ENCODE data around the gene KIF1B.
"Not testable (repeated sequence)": the region's sequence is repeated elsewhere in the genome, so short reads cannot be mapped to it uniquely, and the experiment has no call there.

Gene KIF1B

DNA sequence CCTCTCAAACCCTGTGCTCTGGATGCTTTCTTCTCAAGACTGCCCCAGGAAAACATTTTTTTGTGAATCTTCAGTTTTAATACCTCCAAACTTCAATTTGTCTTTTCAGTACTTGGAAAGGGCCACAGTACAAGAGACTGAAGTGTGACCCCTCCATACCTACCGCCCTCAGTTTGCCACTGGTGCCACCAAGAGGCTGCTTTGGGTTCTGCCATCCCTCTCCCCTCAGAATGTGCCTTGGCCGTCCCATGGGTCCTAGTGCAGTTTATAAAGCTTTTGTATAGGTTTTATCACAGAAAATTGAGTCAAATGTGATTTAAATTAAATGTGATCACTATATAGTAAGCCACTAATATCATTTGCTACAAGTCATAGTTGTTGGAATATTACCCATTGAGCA, 127.7 kb downstream of the KIF1B start:
- DNase-seq (ENCODE audit: low read depth): peak; percentile 12

DNA sequence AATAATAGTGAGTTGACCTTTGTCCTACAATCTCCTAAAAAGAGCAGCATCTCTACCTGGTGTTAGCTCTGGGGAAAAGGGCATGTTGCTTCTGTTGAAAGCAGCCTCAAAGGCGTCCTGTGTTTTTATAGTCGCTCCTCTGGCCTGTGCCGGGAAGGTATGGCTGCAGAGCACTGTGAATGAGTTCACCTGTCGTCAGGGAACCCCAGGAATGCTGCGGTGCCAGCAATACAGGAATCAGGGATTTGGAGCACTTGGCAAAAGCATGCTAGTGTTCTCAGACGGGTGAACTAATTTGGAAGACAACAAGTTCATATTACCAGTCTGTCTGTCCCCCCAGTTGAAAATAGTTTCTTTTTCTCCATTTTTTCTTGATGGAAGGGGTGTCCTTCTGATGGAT, 128.2 kb downstream of the KIF1B start:
- DNase-seq (ENCODE audit: low read depth): no peak

DNA sequence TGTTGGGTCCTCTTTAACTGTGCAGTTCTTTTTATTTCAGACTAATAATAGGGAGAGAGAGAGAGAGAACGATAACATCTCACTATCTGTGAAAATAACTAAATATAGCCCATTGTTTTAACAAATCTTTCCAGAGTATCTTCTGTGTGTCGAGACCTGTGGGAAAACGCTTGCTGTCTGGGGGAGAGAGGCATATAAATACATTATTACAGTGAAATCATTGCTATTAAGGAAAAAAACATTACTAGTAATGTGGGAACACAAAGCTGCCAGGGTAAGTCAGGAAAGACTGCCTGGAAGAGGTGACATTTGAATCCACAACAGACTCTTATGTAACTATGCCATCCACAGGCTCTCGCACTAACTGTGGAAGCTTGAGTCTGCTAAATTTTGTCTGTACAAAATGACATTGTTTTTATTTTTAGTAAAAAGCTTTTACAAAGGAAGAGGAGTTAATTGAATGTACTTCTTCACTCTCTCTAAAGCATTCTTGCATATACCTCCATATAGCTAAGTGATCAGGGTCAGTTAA, 128.7 kb downstream of the KIF1B start:
- DNase-seq (ENCODE audit: low read depth): no peak

DNA sequence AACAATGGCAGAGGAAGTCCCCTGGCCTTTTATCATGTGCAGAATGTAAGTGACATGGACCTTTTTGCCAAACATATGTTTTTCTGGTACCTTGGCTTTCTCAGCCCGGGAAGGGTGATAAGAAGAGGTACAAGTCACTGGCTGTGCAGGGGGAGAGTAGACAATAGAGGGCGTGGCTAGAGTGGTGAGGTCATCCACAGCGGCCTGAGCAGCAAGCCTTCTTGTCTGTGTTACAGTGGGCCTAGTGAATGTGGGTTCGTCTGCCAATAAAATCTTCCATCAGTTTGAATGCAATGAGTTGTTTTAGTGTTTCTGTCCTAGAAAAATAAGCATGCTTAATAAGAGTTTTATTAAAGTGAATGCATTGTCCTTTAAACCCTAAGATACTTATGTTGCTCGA, 129.4 kb downstream of the KIF1B start:
- no peak for DNase-seq (ENCODE audit: low read depth)

DNA sequence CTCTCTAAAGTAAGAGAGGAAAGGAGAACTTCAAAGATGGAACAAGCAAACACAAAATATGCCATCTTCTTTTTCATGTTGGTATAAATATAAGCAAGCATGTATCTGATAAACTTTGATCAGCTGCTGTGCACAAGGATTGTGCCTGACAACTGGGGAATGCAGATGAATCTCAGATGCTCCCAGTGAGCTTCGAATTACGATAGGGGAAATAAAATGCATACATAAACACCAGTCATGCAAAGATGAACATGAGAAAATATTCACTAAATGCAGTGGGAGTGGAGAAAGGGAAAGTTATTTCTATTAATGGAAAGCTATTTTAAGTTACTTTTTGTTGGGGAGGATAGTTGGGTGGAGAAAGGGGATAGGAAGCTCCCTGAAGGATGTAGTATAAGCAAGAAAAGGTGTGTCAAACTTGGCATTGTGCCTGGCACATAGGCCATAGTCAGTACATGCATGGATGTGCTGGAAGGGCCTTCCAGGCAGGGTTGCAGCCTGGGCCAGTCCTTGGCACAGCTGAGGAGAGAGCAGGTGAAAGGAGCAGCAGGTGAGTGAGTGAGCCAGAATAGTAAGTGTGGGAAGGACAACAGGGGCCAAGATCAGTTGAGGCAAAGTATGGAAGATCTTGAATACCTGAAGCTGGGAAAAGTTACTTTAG, 130.7 kb downstream of the KIF1B start:
- DNase-seq (ENCODE audit: low read depth): no peak

DNA sequence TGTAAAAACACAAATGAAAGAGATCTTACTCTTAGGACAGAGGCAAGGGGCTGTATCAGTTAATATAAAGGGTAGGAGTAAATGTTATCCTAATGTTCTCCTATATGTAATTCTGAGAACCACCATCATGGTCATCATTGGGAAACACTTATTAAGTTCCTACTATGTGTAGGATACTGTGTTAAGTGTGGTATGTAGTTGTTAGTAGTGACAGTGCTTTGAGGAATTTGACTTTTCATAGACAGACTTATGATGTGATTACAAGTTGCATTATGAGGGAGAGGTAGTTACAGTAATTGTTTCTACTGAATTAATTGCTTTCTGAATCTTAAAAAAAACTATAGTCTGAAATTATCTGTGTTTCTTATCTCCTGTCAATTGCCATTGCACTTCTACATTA, 136.7 kb downstream of the KIF1B start:
- DNase-seq (ENCODE audit: low read depth): no peak

DNA sequence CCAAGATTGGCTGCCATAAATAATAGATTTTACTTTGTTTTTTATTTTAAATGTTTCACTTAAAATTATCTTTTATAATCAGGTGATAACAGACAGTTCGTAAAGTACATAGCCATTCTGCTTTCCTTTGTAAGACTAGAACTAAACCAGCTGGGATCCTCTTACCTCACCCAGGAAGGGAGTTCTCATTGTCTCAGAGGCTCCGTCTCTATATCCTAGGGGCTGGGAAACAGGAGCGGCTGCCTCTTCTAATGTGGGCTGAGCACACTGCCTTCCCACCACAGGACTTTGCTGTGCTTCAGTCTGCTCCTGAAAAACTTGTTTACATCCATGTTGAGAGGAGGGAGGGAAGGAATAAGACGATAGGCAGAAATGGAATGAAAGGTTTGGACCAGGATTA, 142.9 kb downstream of the KIF1B start:
- no peak for DNase-seq (ENCODE audit: low read depth)

DNA sequence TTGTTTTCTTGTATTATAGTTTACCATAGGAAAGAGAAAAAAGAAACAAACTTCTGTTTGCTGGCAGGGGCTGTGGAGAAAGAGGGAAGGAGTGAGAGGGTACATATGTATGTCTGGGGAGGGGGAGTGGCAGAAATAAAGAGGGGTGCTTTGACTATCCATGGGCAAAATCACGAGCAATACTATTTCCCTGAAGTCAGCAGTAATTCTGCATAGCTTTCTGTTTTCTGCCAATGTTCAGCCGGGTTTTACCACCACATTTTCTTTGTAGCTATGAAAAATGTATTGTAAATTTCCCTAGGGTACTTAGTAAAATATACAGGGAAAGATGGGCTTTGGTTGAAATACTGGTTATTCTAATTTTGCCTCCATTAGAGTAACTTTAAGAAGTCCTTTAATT, 143.3 kb downstream of the KIF1B start:
- DNase-seq (ENCODE audit: low read depth): no peak

DNA sequence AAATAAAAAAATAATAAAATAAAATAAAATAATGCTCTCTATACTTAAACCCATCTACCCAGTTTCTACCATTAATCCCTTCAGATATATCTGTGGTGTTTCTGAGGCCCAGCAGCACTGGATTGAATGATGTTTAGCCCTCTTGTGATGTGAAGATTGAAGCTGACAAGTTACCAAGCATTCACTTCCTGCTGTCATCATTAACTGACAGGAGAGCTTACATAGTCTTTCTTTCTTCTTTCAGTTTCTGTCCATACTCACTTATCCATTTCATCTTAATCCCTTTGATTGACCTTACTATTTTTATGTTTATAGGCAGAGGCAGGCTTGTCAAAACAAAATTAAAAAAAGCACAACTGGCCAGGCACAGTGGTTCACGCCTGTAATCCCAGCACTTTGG, 149.7 kb downstream of the KIF1B start:
- no peak for DNase-seq (ENCODE audit: low read depth)

DNA sequence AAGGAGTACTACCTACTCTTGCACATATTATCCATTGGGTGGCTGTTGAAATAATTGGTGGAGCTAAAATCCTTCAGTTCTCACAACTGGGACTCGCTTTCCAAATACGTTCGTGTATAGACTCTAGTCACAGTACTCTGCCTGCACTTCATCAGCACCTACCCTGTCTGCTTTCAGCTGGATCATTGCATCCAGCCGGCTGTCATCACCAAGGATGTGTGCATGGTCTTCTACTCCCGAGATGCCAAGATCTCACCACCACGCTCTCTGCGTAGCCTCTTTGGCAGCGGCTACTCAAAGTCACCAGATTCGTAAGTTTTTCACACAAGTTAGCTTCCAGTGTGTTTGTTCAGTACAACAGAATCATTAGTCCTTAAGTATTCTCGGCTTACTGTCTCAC, 151.1 kb downstream of the KIF1B start:
- no peak for DNase-seq (ENCODE audit: low read depth)

DNA sequence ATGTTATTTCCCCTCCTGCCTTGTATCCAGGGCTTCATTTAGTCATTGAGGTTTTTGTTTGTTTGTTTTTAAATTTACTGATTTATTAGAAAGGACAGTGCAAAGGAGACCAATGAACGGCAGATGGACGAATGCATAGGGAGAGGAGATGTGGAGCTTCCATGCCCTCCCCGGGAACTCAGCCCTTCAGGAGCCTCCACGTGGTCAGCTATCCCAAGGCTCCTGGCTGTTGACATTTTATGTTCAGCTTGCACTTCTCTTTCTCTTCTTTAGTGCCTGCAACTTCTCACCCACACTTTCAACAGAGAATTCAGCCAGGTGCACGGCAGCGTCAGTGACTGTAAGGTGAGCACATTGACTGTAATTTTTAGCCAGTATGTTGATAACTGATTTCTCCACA, 157.8 kb downstream of the KIF1B start:
- DNase-seq (ENCODE audit: low read depth): no peak

DNA sequence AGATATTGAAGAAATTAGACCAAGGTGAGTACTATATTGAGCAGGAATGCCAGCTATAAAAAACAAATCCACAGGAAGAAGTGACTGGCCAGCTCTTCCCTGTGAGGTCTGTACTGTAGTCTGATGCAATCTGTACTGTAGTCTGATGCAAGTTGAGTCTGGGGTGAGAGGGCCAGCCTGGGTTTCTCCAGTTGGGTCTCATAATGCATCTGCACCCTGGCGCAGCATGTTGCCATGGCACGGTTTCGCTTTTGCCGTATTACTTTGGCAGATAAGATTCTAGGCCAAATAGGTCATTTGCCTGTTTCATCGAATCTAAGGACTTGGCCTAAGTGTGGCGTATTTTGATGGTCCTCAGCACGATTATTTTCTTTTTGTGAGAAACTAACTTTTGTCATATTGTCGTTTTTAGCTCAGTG, 164.1 kb downstream of the KIF1B start:
- no peak for DNase-seq (ENCODE audit: low read depth)

DNA sequence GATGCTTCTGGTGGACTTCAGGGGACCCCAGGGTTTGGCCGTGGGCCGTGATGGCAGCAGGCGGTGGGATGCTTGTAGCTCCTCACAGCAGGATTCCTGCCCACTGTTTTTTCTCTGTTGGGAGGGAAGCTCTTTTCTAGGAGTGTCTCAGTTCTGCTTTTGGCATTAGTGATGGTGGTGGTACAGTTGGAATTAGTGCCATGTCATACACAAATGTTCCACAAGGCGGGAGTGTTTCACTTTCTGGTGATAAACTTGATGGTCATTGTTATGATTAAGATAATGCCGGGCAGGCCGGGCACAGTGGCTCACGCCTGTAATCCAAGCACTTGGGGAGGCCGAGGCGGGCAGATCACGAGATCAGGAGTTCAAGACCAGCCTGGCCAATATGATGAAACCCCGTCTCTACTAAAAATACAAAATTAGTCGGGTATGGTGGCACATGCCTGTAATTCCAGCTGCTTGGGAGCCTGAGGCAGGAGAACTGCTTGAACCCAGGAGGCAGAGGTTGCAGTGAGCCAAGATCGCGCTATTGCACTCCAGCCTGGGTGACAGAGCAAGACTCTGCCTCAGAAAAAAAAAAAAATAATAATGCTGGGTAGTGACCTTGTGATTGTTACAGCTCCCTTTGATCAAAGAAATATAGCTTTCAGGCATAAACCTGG, 167.1 kb downstream of the KIF1B start:
- not testable (repeated sequence) for DNase-seq (ENCODE audit: low read depth)

DNA sequence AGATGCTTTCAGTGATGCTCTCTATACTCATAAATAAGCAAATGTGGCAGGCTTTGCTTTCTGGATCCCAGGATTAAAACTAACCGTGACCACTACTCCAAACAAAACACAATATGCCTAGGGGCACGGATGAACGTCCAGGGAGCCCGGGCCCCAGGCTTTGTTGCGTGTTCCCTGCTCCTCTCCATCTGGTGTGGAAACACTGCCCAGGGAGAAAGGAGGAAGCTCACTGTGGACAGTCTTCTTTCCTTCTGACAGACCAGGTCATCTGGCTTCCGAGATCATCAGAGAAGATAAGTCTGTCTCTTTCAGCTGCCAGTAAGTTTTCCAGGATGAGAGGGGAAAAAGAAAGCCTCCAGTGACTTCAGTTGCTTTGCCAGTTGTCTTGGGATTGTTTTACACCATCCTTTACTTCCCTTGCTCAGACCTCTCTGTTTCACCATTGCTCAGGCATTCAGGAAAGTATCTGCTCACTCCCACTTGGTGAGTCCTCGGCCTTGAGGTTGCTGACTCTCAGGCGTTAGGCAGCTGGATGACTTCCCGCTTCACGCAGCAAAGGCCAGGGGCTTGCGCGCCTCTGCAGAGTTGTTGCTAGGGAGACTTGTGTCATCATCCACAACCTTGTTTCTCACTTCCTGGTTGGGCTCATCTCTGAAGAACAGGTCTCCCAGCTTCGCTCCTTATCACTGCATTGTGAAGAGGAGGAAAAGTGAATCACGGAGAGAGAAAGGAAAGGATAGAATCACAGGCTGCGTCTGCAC, 167.9 kb downstream of the KIF1B start:
- no peak for DNase-seq (ENCODE audit: low read depth)

DNA sequence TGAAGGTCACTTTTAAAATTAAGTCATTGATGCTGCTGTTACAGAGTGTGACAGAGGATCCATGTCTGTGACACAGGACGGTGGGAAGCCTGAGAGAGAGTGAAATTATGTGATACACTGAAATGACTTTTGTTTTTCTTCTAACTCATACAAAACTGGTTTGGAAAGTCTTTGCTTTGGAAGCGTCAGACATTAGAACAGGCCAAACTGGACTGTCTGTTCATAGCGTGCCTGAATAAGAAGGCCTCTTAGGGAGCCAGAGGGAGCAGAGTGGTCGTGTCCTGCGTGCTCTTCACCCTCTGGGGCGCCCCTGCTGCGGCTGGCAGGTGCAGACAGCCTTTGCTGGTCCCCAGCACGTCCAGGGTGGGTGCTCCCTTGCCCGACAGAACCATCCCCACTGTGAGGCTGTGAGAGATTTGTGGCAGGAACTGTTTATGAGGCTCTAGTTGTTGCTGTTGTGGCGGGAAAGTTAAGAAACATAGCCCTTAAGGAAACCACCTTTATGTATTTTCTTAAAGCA, 168.8 kb downstream of the KIF1B start:
- no peak for DNase-seq (ENCODE audit: low read depth)

DNA sequence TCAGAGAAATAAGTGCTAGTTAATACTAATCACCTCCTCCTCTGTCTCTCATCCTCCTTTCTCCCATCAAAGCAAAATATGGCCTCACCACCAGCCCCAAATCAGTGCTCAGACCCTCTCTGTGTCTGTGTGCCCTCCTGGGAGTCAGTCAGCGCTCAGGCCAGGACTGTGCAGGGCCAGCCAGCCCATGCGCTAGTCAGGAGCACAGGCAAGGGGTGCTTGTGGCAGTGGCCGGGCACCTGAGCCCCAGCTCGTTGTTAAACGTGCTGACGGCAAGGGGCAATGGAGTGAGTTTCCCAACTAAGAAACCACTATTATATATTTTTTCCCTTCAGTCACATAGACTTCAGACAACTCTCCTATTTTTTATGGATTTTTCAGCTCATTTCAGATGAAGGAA, 169.3 kb downstream of the KIF1B start:
- no peak for DNase-seq (ENCODE audit: low read depth)

DNA sequence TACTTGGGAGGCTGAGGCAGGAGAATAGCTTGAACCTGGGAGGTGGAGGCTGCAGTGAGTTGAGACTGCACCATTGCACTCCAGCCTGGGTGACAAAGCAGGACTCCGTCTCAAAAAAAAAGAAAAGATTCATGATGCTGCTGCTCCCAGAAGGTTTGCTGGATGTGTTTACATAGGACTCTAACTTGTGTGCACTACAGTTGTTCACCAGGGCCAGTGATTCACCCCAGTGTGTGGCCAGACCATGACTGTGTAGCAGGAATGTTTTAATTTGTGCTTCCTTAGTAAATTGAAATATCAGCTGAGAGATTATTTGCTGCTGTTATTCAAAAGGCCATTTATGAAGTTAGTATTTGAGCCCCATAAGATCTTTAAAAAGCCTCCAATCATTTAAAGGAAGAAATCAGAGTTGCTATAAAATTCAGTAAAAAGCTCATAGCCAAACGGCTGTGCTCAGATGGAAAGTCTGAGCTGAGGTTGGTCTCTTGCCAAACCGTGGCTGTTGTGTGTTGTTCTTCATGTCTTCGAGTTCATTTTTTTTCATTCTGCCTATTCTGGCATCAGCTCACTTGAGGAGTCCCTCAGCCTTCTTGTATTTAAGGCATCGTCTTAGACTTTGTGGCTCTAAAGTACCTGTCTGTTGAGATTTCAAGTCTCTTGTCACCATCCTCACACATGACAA, 170.4 kb downstream of the KIF1B start:
- DNase-seq (ENCODE audit: low read depth): no peak

DNA sequence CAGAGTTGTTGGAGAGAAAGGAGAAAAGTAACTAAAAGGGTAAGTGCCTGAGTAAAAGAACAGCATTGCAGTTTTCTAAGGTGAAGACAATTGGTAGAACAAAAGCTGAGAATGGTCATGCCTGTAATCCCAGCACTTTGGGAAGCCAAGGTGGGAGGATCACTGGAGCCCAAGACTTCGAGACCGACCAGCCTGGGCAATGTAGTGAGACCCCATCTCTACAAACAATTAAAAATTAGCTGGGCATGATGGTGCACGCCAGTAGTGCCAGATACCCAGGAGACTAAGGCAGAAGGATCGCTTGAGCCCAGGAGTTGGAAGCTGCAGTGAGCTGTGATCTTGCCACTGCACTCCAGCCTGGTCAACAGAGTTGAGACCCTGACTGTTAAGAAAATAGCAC, 173.3 kb downstream of the KIF1B start:
- no peak for DNase-seq (ENCODE audit: low read depth)

DNA sequence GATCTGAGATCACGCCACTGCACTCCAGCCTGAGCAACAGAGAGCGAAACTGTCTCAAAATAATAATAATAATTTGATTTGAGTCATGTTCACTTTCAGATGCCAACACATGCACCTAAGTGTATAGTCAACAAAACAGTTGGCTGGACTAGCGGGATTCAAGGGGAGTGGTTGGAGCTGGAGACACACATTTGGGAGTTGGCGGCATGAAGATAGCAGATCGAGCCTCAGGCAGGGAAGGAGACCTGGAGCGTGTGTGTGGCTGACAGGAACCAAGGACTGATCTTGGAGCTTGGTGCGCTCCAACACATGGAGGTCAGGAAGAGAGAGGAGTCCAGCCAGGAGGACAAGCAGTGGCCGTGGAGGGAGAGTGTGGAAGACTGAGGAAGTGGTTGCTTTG, 173.8 kb downstream of the KIF1B start:
- no peak for DNase-seq (ENCODE audit: low read depth)

DNA sequence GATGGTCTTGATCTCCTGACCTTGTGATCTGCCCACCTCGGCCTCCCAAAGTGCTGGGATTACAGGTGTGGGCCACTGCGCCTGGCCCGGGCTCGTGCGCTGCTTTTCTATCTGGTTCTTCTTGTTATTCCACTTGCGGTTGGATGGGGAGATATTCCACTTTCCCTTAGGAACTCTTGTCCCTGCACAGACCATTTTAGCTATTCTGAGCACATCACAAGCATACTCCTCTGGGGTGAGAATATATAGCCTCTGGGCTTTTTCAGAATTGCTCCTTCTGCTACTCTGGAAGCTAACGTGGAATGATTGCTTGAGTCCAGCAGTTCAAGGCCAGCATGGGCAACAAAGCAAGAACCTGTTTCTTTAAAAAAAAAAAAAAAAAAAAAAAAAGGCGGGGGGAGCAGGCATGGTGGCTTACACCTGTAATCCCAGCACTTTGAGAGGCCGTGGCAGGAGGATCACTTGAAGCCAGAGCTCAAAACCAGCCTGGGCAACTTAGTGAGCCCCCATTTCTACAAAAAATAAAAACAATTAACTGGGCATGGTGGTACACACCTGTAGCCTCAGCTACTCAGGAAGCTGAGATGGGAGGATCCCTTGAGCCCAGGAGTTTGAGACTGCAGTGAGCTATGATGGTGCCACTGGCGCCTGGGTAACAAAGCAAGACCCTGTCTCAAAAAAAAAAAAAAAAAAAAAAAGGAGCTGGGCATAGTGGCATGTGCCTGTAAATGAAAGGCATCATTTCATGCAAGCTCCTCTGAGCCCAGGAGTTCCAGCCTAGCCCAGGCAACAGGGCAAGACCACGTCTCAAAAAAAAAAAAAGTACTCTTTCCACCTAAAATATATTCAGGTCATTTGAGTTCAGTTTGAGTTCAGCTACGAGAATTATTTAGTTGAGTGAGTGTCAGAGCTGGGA, 176.6 kb downstream of the KIF1B start:
- DNase-seq (ENCODE audit: low read depth): no peak

DNA sequence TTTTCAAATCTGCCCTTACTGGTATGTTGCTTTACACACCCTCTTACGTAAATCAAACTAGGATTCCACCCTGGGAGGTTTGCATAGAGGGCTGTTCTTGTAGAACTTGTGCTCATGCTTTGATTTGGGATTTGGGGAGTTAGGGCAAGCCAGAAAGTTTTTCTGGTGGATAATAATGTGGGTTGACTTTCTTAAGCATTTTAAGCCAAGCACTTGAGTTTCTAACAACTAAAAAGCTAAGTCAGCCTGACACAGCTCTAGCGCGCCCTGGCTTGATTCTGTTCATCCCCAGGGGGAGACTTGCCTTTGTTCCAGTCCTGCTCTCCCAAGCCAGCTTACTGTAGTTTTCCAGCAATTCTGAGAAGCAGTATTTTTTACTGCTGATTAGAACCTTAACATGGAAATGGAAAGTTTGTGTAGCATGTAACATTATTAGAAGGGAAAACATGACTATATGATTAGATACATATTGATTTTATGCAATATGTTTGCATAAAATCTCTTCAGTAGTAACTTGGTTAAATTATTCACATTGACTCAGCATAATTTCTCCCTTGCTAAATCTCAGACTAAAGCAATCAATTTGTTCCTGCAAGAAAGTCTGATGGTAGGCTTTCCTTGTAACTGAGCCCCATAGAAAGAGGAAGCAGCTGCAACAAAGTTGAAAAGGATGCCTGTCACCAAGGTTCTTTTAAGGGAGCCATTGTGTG, 177.5 kb downstream of the KIF1B start:
- no peak for DNase-seq (ENCODE audit: low read depth)
